Daoy (cell line): ENCODE data around the gene PDILT. TPM values are rescaled to one million over a fixed set of nuclear protein-coding genes. Genes with fewer than 3 reads are reported as not detected.

ENCODE experiments used
- DNase-seq: peaks from one replicate; pipeline ENCODE4 v3.0.0-alpha.2; 2015; ENCODE audit warnings: low read depth
- total RNA-seq: library from RNA; depleted of rRNA; stranded (reverse); fragments of >200 nt; shearing (Covaris generic); gene quantifications from 2 replicates; pipeline ENCODE4 v1.2.3, GENCODE V29; 2014

Gene PDILT
- total RNA-seq, 1 experiment from 2014 or later, result not detected

- no peak for DNase-seq
Observed at GRCh38 chr16:20364051-20364450, 40.5 kb downstream of the PDILT start.

GRCh38 chr16:20363191-20363590, 41.3 kb downstream of the PDILT start:
- no peak for DNase-seq

- peak; percentile 17 for DNase-seq
Observed at GRCh38 chr16:20359997-20360396, 44.5 kb downstream of the PDILT start.

GRCh38 chr16:20355114-20355782, 49.3 kb downstream of the PDILT start:
- DNase-seq, result no peak

- no peak for DNase-seq
Observed at GRCh38 chr16:20353379-20353778, 51.2 kb downstream of the PDILT start.

GRCh38 chr16:20352615-20353014, 51.9 kb downstream of the PDILT start, which contains the start of gene UMOD:
TSS of gene UMOD (minus strand) at chr16:20352715. CDS start at chr16:20350737, 1,978 bp downstream.
- no peak for DNase-seq

- DNase-seq, result no peak
Observed at GRCh38 chr16:20349615-20350014, 54.9 kb downstream of the PDILT start.

- peak; percentile 31 for DNase-seq
Observed at GRCh38 chr16:20348365-20349185, 56.0 kb downstream of the PDILT start.

- DNase-seq, result peak; percentile 17
Observed at GRCh38 chr16:20347666-20348364, 56.7 kb downstream of the PDILT start.

- peak; percentile 13 for DNase-seq
Observed at GRCh38 chr16:20344611-20345010, 59.9 kb downstream of the PDILT start.

- no peak for DNase-seq
Observed at GRCh38 chr16:20339744-20340143, 64.8 kb downstream of the PDILT start.

GRCh38 chr16:20336955-20337354, 67.6 kb downstream of the PDILT start:
- DNase-seq, result no peak

- no peak for DNase-seq
Observed at GRCh38 chr16:20334396-20334795, 70.1 kb downstream of the PDILT start.

- DNase-seq, result no peak
Observed at GRCh38 chr16:20333120-20333519, 71.4 kb downstream of the PDILT start.

GRCh38 chr16:20332411-20332810, 72.1 kb downstream of the PDILT start:
- DNase-seq, result no peak

- DNase-seq, result no peak
Observed at GRCh38 chr16:20331635-20332034, 72.9 kb downstream of the PDILT start.

- no peak for DNase-seq
Observed at GRCh38 chr16:20329392-20330138, 75.0 kb downstream of the PDILT start.

GRCh38 chr16:20327444-20328041, 77.0 kb downstream of the PDILT start, which contains the start of gene GP2:
TSS of gene GP2 (minus strand) at chr16:20327513. CDS start at chr16:20326431, 1,082 bp downstream.
- DNase-seq, result no peak

GRCh38 chr16:20326321-20326720, 78.2 kb downstream of the PDILT start:
- DNase-seq, result no peak

- no peak for DNase-seq
Observed at GRCh38 chr16:20325005-20325404, 79.5 kb downstream of the PDILT start.

- DNase-seq, result no peak
Observed at GRCh38 chr16:20323591-20324117, 80.9 kb downstream of the PDILT start.
